Lower leg skin (tissue), 3 donors: ENCODE data around the gene AKAP6.

Experiments used
- CTCF ChIP-seq, 3 donors: fragments of 450-650 bp; IDR thresholded peaks; one replicate each; pipeline ENCODE4 v1.5.1; 2016; ENCODE audit warnings: antibody characterized with exemption in 3 of 3, mild to moderate bottlenecking in 3 of 3, moderate library complexity in 2 of 3
- POLR2A ChIP-seq, 2 donors: fragments of 450-650 bp; IDR thresholded peaks; one replicate each; pipeline ENCODE4 v1.6.1; 2016 to 2017; ENCODE audit warnings: antibody characterized with exemption in 2 of 2, mild to moderate bottlenecking in 1 of 2, moderate library complexity in 1 of 2

GRCh38 chr14:32432813-32433538, 103.9 kb downstream of the AKAP6 start:
- TF ChIP-seq CTCF (IDR thresholded peaks at IDR 0.05) (no peak), POLR2A (IDR thresholded peaks at IDR 0.05) (no peak)
